K562 (cell line): Measurements from ENCODE around the gene MYMX. TPM values are rescaled to one million over a fixed set of nuclear protein-coding genes. Genes with fewer than 3 reads are reported as not detected.
A peak's percentile ranks its signal among the peaks of the same experiment; 100 is the strongest.

Source experiments
- ATAC-seq: fragments of 200-7000 bp; cut with Tn5 transposase; 3 replicates; pipeline ENCODE4 v1.9.1; 2020; ENCODE audit warnings: moderate library complexity
- BruUV-seq: library from RNA; stranded (reverse); fragments of 400-500 nt; replicated peaks from 2 replicates; lab custom pipeline; 2021; lab: Mats Ljungman, UMichigan
- CTCF ChIA-PET: fragments of 300-600 bp; formaldehyde crosslinking; extraction: SDS; loops from one replicate; lab custom pipeline; 2021; ENCODE audit warnings: low intra/inter-chr PET ratio; lab: Yijun Ruan, JAX
- POLR2A ChIA-PET: fragments of 300-600, 350-650 bp; sonication (Branson Sonifier 250); formaldehyde crosslinking; extraction: SDS; loops from one replicate; lab custom pipeline; 2021; ENCODE audit warnings: antibody characterized with exemption, inconsistent platforms; lab: Yijun Ruan, JAX
- DNase-seq, 4 experiments: peaks; one replicate each; pipeline versions ENCODE4 v3.0.0 to v3.0.0-alpha.2; 2011 to 2018; ENCODE audit warnings: low spot score in 3 of 4, mixed read lengths in 3 of 4; ENCODE audit errors: extremely low read depth in 1 of 4
- FAIRE-seq: peaks from 2 replicates; lab custom pipeline; 2011; peaks lifted over from hg19 to GRCh38; lab: Jason Lieb, UNC
- H2AFZ ChIP-seq: 2 replicates; pipeline ENCODE4 v1.6.0; 2011; ENCODE audit warnings: low read depth, low read length, control low read depth, inconsistent platforms
- H3K27ac ChIP-seq: fragments of 200-600 bp; 3 replicates; pipeline ENCODE4 v1.8.0; 2011; ENCODE audit warnings: low read depth, mild to moderate bottlenecking, control low read depth, inconsistent platforms, low read length, moderate library complexity, mixed read lengths; ENCODE audit errors: extremely low read depth
- H3K27me3 ChIP-seq, 2 experiments: fragments of 300-600 bp in 1 of 2; 2 replicates in 1 of 2; 3 replicates in 1 of 2; pipeline versions ENCODE4 v1.6.0 to v1.8.0; 2011; ENCODE audit warnings: inconsistent platforms in 2 of 2, low read length in 2 of 2, mild to moderate bottlenecking in 1 of 2, mixed read lengths in 1 of 2, moderate library complexity in 1 of 2; ENCODE audit not compliant: control insufficient read depth in 2 of 2, insufficient read depth in 2 of 2
- H3K36me3 ChIP-seq: fragments of 300-600 bp; 3 replicates; pipeline ENCODE4 v1.8.0; 2011; ENCODE audit warnings: mild to moderate bottlenecking, low read length, inconsistent platforms; ENCODE audit not compliant: control insufficient read depth, insufficient read depth
- H3K4me1 ChIP-seq, 2 experiments: fragments of 200-600 bp in 1 of 2; replicated peaks in 1 of 2; 2 replicates in 1 of 2; 3 replicates in 1 of 2; pipeline versions ENCODE4 v1.5.1 to v1.8.0; 2011; ENCODE audit warnings: inconsistent platforms in 2 of 2, low read length in 2 of 2, mild to moderate bottlenecking in 1 of 2, mixed read lengths in 1 of 2, moderate library complexity in 1 of 2; ENCODE audit not compliant: control insufficient read depth in 2 of 2, insufficient read depth in 2 of 2
- H3K4me2 ChIP-seq: 2 replicates; pipeline ENCODE4 v1.6.1; 2011; ENCODE audit warnings: low read length, control low read depth, inconsistent platforms, mixed read lengths; ENCODE audit not compliant: insufficient read depth
- H3K4me3 ChIP-seq: fragments of 200-600 bp; sonication (generic), shearing (Covaris generic); 2 replicates; pipeline ENCODE4 v1.5.1; 2016; ENCODE audit warnings: control low read depth, inconsistent platforms
- H3K79me2 ChIP-seq: fragments of 200-600 bp; 3 replicates; pipeline ENCODE4 v1.8.0; 2011; ENCODE audit warnings: low read length, inconsistent platforms; ENCODE audit not compliant: control insufficient read depth, insufficient read depth
- H3K9ac ChIP-seq, 2 experiments: 2 replicates each; pipeline versions ENCODE4 v1.6.0 to v1.6.1; 2011; ENCODE audit warnings: low read depth in 2 of 2, low read length in 2 of 2, control low read depth in 1 of 2, inconsistent platforms in 1 of 2, mild to moderate bottlenecking in 1 of 2, mixed read lengths in 1 of 2; ENCODE audit not compliant: insufficient read depth in 1 of 2
- H3K9me1 ChIP-seq: one replicate; pipeline ENCODE4 v1.6.0; 2011; ENCODE audit warnings: inconsistent platforms, mild to moderate bottlenecking, low read length, moderate library complexity; ENCODE audit not compliant: control insufficient read depth, insufficient read depth
- H3K9me3 ChIP-seq: replicated peaks from 2 replicates; pipeline ENCODE4 v1.5.1; 2011; ENCODE audit warnings: low read depth, low read length, inconsistent platforms; ENCODE audit not compliant: control insufficient read depth, insufficient read depth
- H4K20me1 ChIP-seq: replicated peaks from 2 replicates; pipeline ENCODE4 v1.6.1; 2011; ENCODE audit warnings: low read length, inconsistent platforms, mixed read lengths; ENCODE audit not compliant: control insufficient read depth, insufficient read depth
- ARID1B ChIP-seq: fragments of 450-650 bp; IDR thresholded peaks from 2 replicates; pipeline ENCODE4 v1.6.1; 2016; ENCODE audit warnings: antibody characterized with exemption, mild to moderate bottlenecking, inconsistent platforms
- BACH1 ChIP-seq: fragments of 200-800 bp; sonication (Bioruptor generic); IDR thresholded peaks from 2 replicates; pipeline ENCODE4 v1.6.1; 2016; ENCODE audit warnings: missing genetic modification characterization, missing compliant biosample characterization
- BMI1 ChIP-seq: fragments of 150-350 bp; IDR thresholded peaks from 2 replicates; pipeline ENCODE4 v1.6.1; 2014; ENCODE audit warnings: low read length
- CBFA2T2 ChIP-seq: fragments of 450-650 bp; conservative IDR thresholded peaks from 2 replicates; pipeline ENCODE4 v1.6.1; 2017; ENCODE audit warnings: mild to moderate bottlenecking
- ELK3 ChIP-seq: fragments of 450-650 bp; formaldehyde crosslinking; IDR thresholded peaks from 2 replicates; pipeline ENCODE4 v1.4.0; 2020; ENCODE audit warnings: mild to moderate bottlenecking
- EP400 ChIP-seq: fragments of 450-650 bp; IDR thresholded peaks from 2 replicates; pipeline ENCODE4 v1.6.1; 2017; ENCODE audit warnings: antibody characterized with exemption, mild to moderate bottlenecking, moderate library complexity
- ERF ChIP-seq: fragments of 450-650 bp; formaldehyde crosslinking; IDR thresholded peaks from 2 replicates; pipeline ENCODE4 v1.4.0; 2020; ENCODE audit warnings: mild to moderate bottlenecking, mixed read lengths
- ESRRA ChIP-seq: fragments of 450-650 bp; IDR thresholded peaks from 2 replicates; pipeline ENCODE4 v1.6.1; 2014; ENCODE audit warnings: low read depth, mild to moderate bottlenecking, moderate library complexity, borderline replicate concordance
- ETV5 ChIP-seq: sonication (generic); formaldehyde crosslinking; IDR thresholded peaks from 2 replicates; pipeline ENCODE4 v1.4.0; 2020; ENCODE audit warnings: low read depth, mild to moderate bottlenecking, missing genetic modification reagents
- RCOR1 ChIP-seq, 2 experiments: IDR thresholded peaks; 2 replicates each; pipeline ENCODE4 v1.6.1; 2012; ENCODE audit warnings: low read depth in 2 of 2, low read length in 2 of 2, borderline replicate concordance in 1 of 2, improper control_type of control experiment in 1 of 2
- SIRT6 ChIP-seq: IDR thresholded peaks from one replicate; pipeline ENCODE4 v1.6.1; 2012; ENCODE audit warnings: low read depth, mild to moderate bottlenecking, control low read depth, inconsistent platforms, low read length, moderate library complexity
- SLC30A9 ChIP-seq: fragments of 250-450 bp; sonication (Bioruptor Pico); IDR thresholded peaks from 2 replicates; pipeline ENCODE4 v1.8.0; 2022; ENCODE audit warnings: mild to moderate bottlenecking, moderate library complexity
- SMARCC2 ChIP-seq: fragments of 450-650 bp; IDR thresholded peaks from 2 replicates; pipeline ENCODE4 v1.6.1; 2017; ENCODE audit warnings: antibody characterized with exemption, moderate library complexity, mild to moderate bottlenecking, low read depth
- SREBF2 ChIP-seq: sonication (generic); formaldehyde crosslinking; IDR thresholded peaks from 2 replicates; pipeline ENCODE4 v1.4.0; 2020; ENCODE audit warnings: mild to moderate bottlenecking, missing genetic modification reagents
- SRSF3 ChIP-seq: fragments of 200-400 bp; formaldehyde crosslinking; IDR thresholded peaks from 2 replicates; pipeline ENCODE4 v1.6.1; 2016; ENCODE audit warnings: mild to moderate bottlenecking, low read length, moderate library complexity; ENCODE audit not compliant: insufficient read depth
- SRSF7 ChIP-seq: fragments of 200-400 bp; formaldehyde crosslinking; optimal IDR thresholded peaks from 2 replicates; pipeline ENCODE3; 2017; ENCODE audit warnings: mild to moderate bottlenecking, low read depth, low read length
- TSC22D4 ChIP-seq: fragments of 450-650 bp; IDR thresholded peaks from 2 replicates; pipeline ENCODE4 v1.6.1; 2016; ENCODE audit warnings: missing genetic modification characterization, missing biosample characterization, control low read depth
- ZFP1 ChIP-seq: fragments of 450-650 bp; formaldehyde crosslinking; IDR thresholded peaks from 2 replicates; pipeline ENCODE4 v1.4.0; 2020; ENCODE audit warnings: mild to moderate bottlenecking, mixed read lengths
- ZNF134 ChIP-seq: fragments of 250-450 bp; sonication (Bioruptor Pico); conservative IDR thresholded peaks from 2 replicates; pipeline ENCODE4 v1.4.0; 2020
- ZNF175 ChIP-seq: fragments of 200-800 bp; sonication (Bioruptor generic); IDR thresholded peaks from 2 replicates; pipeline ENCODE4 v1.6.1; 2016; ENCODE audit warnings: low read depth, mild to moderate bottlenecking, missing genetic modification characterization, missing compliant biosample characterization
- ZNF24 ChIP-seq: fragments of 450-650 bp; IDR thresholded peaks from 2 replicates; pipeline ENCODE4 v1.6.1; 2016
- ZNF354B ChIP-seq: fragments of 250-450 bp; sonication (Bioruptor Pico); IDR thresholded peaks from 2 replicates; pipeline ENCODE4 v1.4.0; 2020
- ZNF77 ChIP-seq: fragments of 250-450 bp; sonication (Bioruptor Pico); IDR thresholded peaks from 2 replicates; pipeline ENCODE4 v1.5.0; 2020
- ZNF79 ChIP-seq: fragments of 250-450 bp; sonication (Bioruptor Pico); IDR thresholded peaks from 2 replicates; pipeline ENCODE4 v1.4.0; 2020; ENCODE audit warnings: low read depth, mild to moderate bottlenecking, moderate library complexity
- WGBS: fragments of 100-300 bp; shearing (Covaris generic); methylation state at CpG from one replicate; pipeline ENCODE4 v1.1.6; 2016; ENCODE audit warnings: low coverage, mixed read lengths; ENCODE audit not compliant: insufficient coverage; ENCODE audit errors: missing lambda C conversion rate; 5-methylcytosine and 5-hydroxymethylcytosine counted together
- in situ Hi-C: fragments of 300-500 bp; cut with MboI; formaldehyde crosslinking; loops from 4 replicates; pipeline ENCODE4 v1.15.0; 2018; ENCODE audit warnings: inconsistent platforms, mixed read lengths
- intact Hi-C: fragments of 100-400 bp; cut with micrococcal nuclease; formaldehyde crosslinking; loops from 2 replicates; pipeline ENCODE4 v1.14.2; 2022
- polyA plus RNA-seq, 8 experiments: library from polyadenylated mRNA; depleted of rRNA in 4 of 8; stranded (reverse) in 5 of 8; unstranded in 3 of 8; fragments of >200 nt; fragmentation: Nextera tagmentation in 2 of 8; fragmentation: Illumina TruSeq in 1 of 8; extraction: Ambion mirVana in 2 of 8; extraction: Trizol in 1 of 8; gene quantifications; 2 replicates each; pipeline versions ENCODE4 v1.2.1 to v1.2.3, GENCODE V29; 2011 to 2014; ENCODE audit warnings: inconsistent platforms in 1 of 8, missing spikeins in 1 of 8
- total RNA-seq, 7 experiments: library from RNA; depleted of rRNA in 6 of 7; stranded (reverse); fragments of >200 nt in 6 of 7; fragmentation: Illumina TruSeq in 2 of 7; extraction: Trizol in 2 of 7; gene quantifications; 2 replicates each; pipeline versions ENCODE4 v1.2.1 to v1.2.3, GENCODE V29; 2011 to 2021; ENCODE audit warnings: low replicate concordance in 1 of 7

Gene MYMX
- total and polyA plus RNA-seq, 9 of the 15 experiments (the other 6 are each of a cell fraction or from before 2014, with no cell fraction given), result 0.12 TPM; not detected in 8

DNA sequence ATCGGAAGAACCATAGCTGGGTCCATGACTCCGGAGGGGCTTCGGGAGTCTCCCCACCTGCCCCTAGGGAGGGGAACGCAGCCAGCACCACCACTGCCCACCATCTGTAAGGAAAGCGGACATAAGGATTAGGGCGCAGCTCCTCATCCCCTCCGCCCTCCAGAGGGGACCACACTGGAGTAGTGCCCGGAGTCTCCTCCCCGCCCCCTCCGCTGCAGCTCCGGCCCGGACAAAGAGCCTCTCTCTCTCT, 40.0 kb downstream of the MYMX start (continued):
- TF ChIP-seq SRSF3 (no peak), SREBF2 (CRISPR knock-in tag) (0 out of 2 replicates have a peak, but pooled peaks have one; percentile 53), SRSF7 (no peak), RCOR1 (IDR thresholded peaks at IDR 0.05; ENCODE audit: borderline replicate concordance in 1 of 2, low read depth in 2 of 2, low read length in 2 of 2) (0 out of 4 replicates have a peak, but pooled peaks of 1 of the 2 experiments have one; percentile 39), ZNF24 (peak; percentile 20; the same call in 1 of the 2 replicates), ZNF77 (CRISPR knock-in tag) (no peak), ZFP1 (CRISPR knock-in tag) (no peak), SIRT6 (no peak), SMARCC2 (no peak), ZNF79 (no peak)

- 0% methylated on average over 55 of the region's 80 CpGs for WGBS
- H3K4me2 ChIP-seq, result peak within 1 kb of the TSS; percentile 89
- H3K79me2 ChIP-seq, result peaks cover 25% of the 10 kb centered on the region
- H3K9ac ChIP-seq, result peak within 1 kb of the TSS; percentile 85 to 93
- peaks cover 32 to 45% of the 10 kb centered on the region in 2 experiments; a peak in 4 of 5 replicates for H3K4me1 ChIP-seq
- peaks cover 41% of the 10 kb centered on the region for H4K20me1 ChIP-seq
- ChIA-PET POLR2A (interaction anchor here (0.5 to 3.2 kb wide), 22 partner anchors 11 to 1416 kb away, joined by 3 to 144 read pairs (median 3); partner anchors contain the start of genes HSP90AB1 and TMEM151B), CTCF (interaction anchor here (0.6 to 1.5 kb wide), 3 partner anchors 85 to 908 kb away, joined by 3 to 7 read pairs (median 5); no protein-coding TSS in a partner anchor)
- H3K9me1 ChIP-seq, result peaks cover 19% of the 10 kb centered on the region
- in situ Hi-C loops, result no loop called here
- peak within 1 kb of the TSS; percentile 94 for H2AFZ ChIP-seq
- H3K27ac ChIP-seq, result peak within 1 kb of the TSS; percentile 93
- intact Hi-C loops, result no loop called here
- H3K9me3 ChIP-seq, result no peaks in the 10 kb centered on the region
- FAIRE-seq (peak; percentile 63), DNase-seq (peak; percentile 92 to 94 (median 93)), ATAC-seq (peak; percentile 71)
- H3K27me3 ChIP-seq, result no peaks in the 10 kb centered on the region
- H3K36me3 ChIP-seq, result peaks cover 79% of the 10 kb centered on the region
- peak within 1 kb of the TSS; percentile 81 for H3K4me3 ChIP-seq
- BruUV-seq, result no TSS peak
- TF ChIP-seq ETV5 (CRISPR knock-in tag) (0 out of 2 replicates have a peak, but pooled peaks have one; percentile 65), SLC30A9 (CRISPR knock-in tag) (no peak), ZNF175 (CRISPR knock-in tag) (peak; percentile 21; the same call in 1 of the 2 replicates), EP400 (peak; percentile 92), ESRRA (peak; percentile 100; the same call in 1 of the 2 replicates), ARID1B (peak; percentile 44), ZNF134 (CRISPR knock-in tag) (no peak), ELK3 (CRISPR knock-in tag) (no peak), TSC22D4 (tag) (no peak), BACH1 (tag) (no peak), ZNF354B (no peak), RCOR1 (IDR thresholded peaks at IDR 0.05; ENCODE audit: borderline replicate concordance in 1 of 2, low read depth in 2 of 2, low read length in 2 of 2) (no peak; a peak in 2 of 4 replicates), BMI1 (no peak), CBFA2T2 (peak; percentile 96), ERF (0 out of 2 replicates have a peak, but pooled peaks have one; percentile 11)
Measured at GRCh38 chr6:44257025-44257752, 40.5 kb downstream of the MYMX start, which contains the start of gene SLC35B2. TSS of gene SLC35B2 (minus strand) at chr6:44257528. CDS start at chr6:44257410, 118 bp downstream.
